Fibroblast of pulmonary artery (primary cell): Measurements from ENCODE around the gene EVL.

ENCODE experiments used
- DNase-seq: peaks from one replicate; pipeline ENCODE4 v3.0.0-alpha.2; 2010; ENCODE audit warnings: low read depth
- H3K4me3 ChIP-seq: replicated peaks from 2 replicates; pipeline ENCODE4 v1.5.1; 2011; ENCODE audit warnings: low read depth, mild to moderate bottlenecking, control low read depth, low read length, moderate library complexity
- CTCF ChIP-seq: IDR thresholded peaks from 2 replicates; pipeline ENCODE4 v1.5.1; 2011; ENCODE audit warnings: mild to moderate bottlenecking, control low read depth, low read length, inconsistent platforms; ENCODE audit errors: missing control alignments

EVL gene

GRCh38 chr14:100081997-100082625, 16.9 kb downstream of the EVL start:
- H3K4me3 ChIP-seq: no peak overlapping the region
- TF ChIP-seq CTCF: no peak
- no peak for DNase-seq

GRCh38 chr14:100082723-100083122, 17.5 kb downstream of the EVL start:
- TF ChIP-seq CTCF: no peak
- DNase-seq: no peak
- H3K4me3 ChIP-seq: no peak overlapping the region

GRCh38 chr14:100083706-100084105, 18.5 kb downstream of the EVL start:
- no peak overlapping the region for H3K4me3 ChIP-seq
- TF ChIP-seq CTCF: no peak
- DNase-seq: no peak

GRCh38 chr14:100084591-100084990, 19.4 kb downstream of the EVL start:
- no peak for TF ChIP-seq CTCF
- DNase-seq: no peak
- no peak overlapping the region for H3K4me3 ChIP-seq

- no peak for DNase-seq
- no peak overlapping the region for H3K4me3 ChIP-seq
- no peak for TF ChIP-seq CTCF
Observed at GRCh38 chr14:100085462-100085861, 20.2 kb downstream of the EVL start.

- TF ChIP-seq CTCF: no peak
- no peak for DNase-seq
- H3K4me3 ChIP-seq: no peak overlapping the region
Observed at GRCh38 chr14:100086361-100086760, 21.1 kb downstream of the EVL start.

GRCh38 chr14:100088226-100088625, 23.0 kb downstream of the EVL start:
- DNase-seq: no peak
- H3K4me3 ChIP-seq: no peak overlapping the region
- no peak for TF ChIP-seq CTCF
